GM21723 (cell line): ENCODE data around the gene BMPER.

ENCODE experiments used
- ATAC-seq: cut with Tn5 transposase; IDR thresholded peaks from one replicate; pipeline ENCODE4 v1.9.1; 2021; ENCODE audit warnings: mild to moderate bottlenecking, moderate library complexity; ENCODE audit not compliant: unreplicated experiment

BMPER gene

GRCh38 chr7:34131371-34131770 is 226.0 kb downstream of the BMPER start:
- ATAC-seq, result no peak

- ATAC-seq, result no peak
These were observed 228.1 kb downstream of the BMPER start for GRCh38 chr7:34133356-34133982.

- no peak for ATAC-seq
These were observed 228.8 kb downstream of the BMPER start for GRCh38 chr7:34133983-34134782.

- ATAC-seq, result no peak
These were observed 230.6 kb downstream of the BMPER start for GRCh38 chr7:34135924-34136323.

- no peak for ATAC-seq
These were observed 231.4 kb downstream of the BMPER start for GRCh38 chr7:34136698-34137097.

- ATAC-seq, result no peak
These were observed 231.8 kb downstream of the BMPER start for GRCh38 chr7:34137176-34137575.

GRCh38 chr7:34138483-34138882 is 233.1 kb downstream of the BMPER start:
- no peak for ATAC-seq

GRCh38 chr7:34139086-34139485 is 233.7 kb downstream of the BMPER start:
- ATAC-seq, result no peak

GRCh38 chr7:34140066-34140465 is 234.7 kb downstream of the BMPER start:
- no peak for ATAC-seq

- ATAC-seq, result no peak
These were observed 238.1 kb downstream of the BMPER start for GRCh38 chr7:34143402-34143801.

- ATAC-seq, result no peak
These were observed 240.3 kb downstream of the BMPER start for GRCh38 chr7:34145603-34146002.

- ATAC-seq, result no peak
These were observed 248.4 kb downstream of the BMPER start for GRCh38 chr7:34153656-34154270.

GRCh38 chr7:34155220-34155908 is 250.0 kb downstream of the BMPER start:
- ATAC-seq, result no peak

GRCh38 chr7:34156336-34156735 is 251.0 kb downstream of the BMPER start:
- ATAC-seq, result no peak

- ATAC-seq, result no peak
These were observed 251.8 kb downstream of the BMPER start for GRCh38 chr7:34157137-34157536.

- no peak for ATAC-seq
These were observed 253.2 kb downstream of the BMPER start for GRCh38 chr7:34158368-34159153.

GRCh38 chr7:34160261-34160752 is 255.0 kb downstream of the BMPER start:
- no peak for ATAC-seq

- ATAC-seq, result no peak
These were observed 256.8 kb downstream of the BMPER start for GRCh38 chr7:34162027-34162565.

GRCh38 chr7:34162677-34163076 is 257.3 kb downstream of the BMPER start:
- no peak for ATAC-seq

GRCh38 chr7:34163956-34164355 is 258.6 kb downstream of the BMPER start:
- ATAC-seq, result no peak
